Endothelial cell of umbilical vein (primary cell): Measurements from ENCODE around the gene WDR93.

Experiments used
- CTCF ChIP-seq, 2 donors: IDR thresholded peaks; 1 replicate in 1 of 2; 2 replicates in 1 of 2; pipeline ENCODE4 v1.5.1; 2011; ENCODE audit warnings: low read length in 2 of 2, mild to moderate bottlenecking in 2 of 2, moderate library complexity in 2 of 2, control low read depth in 1 of 2, inconsistent platforms in 1 of 2, low read depth in 1 of 2; ENCODE audit not compliant: insufficient read depth in 1 of 2; ENCODE audit errors: extremely low read depth in 1 of 2
- EZH2 ChIP-seq: IDR thresholded peaks from 2 replicates; pipeline ENCODE4 v1.6.1; 2012; ENCODE audit warnings: borderline replicate concordance, low read depth, mild to moderate bottlenecking, moderate library complexity, low read length, inconsistent platforms; ENCODE audit not compliant: severe bottlenecking
- FOS ChIP-seq: IDR thresholded peaks from 2 replicates; pipeline ENCODE4 v1.6.1; 2011; ENCODE audit warnings: mild to moderate bottlenecking, low read length, moderate library complexity, borderline replicate concordance; ENCODE audit not compliant: insufficient read depth
- GATA2 ChIP-seq: IDR thresholded peaks from 2 replicates; pipeline ENCODE4 v1.7.0; 2011; ENCODE audit warnings: low read depth, mild to moderate bottlenecking, moderate library complexity, mixed read lengths, low read length; ENCODE audit not compliant: insufficient read length, insufficient read depth
- JUN ChIP-seq: IDR thresholded peaks from 2 replicates; pipeline ENCODE4 v1.6.1; 2011; ENCODE audit warnings: borderline replicate concordance, low read depth; ENCODE audit not compliant: insufficient read length, insufficient read depth
- MAX ChIP-seq: IDR thresholded peaks from 2 replicates; pipeline ENCODE4 v1.6.1; 2011; ENCODE audit not compliant: insufficient read depth, insufficient read length
- POLR2A ChIP-seq: IDR thresholded peaks from 2 replicates; pipeline ENCODE4 v1.6.1; 2012; ENCODE audit warnings: low read depth, mild to moderate bottlenecking, control low read depth, low read length
- POLR2AphosphoS5 ChIP-seq: IDR thresholded peaks from 2 replicates; pipeline ENCODE4 v1.6.1; 2012; ENCODE audit warnings: low read depth, mild to moderate bottlenecking, control low read depth, low read length, moderate library complexity; ENCODE audit not compliant: insufficient read depth

GRCh38 chr15:89664441-89665350, 25.9 kb upstream of the WDR93 start:
- no peak for TF ChIP-seq CTCF (IDR thresholded peaks at IDR 0.05; ENCODE audit: extremely low read depth in 1 of 2, insufficient read depth in 1 of 2, low read depth in 1 of 2, low read length in 2 of 2)
- no peak for TF ChIP-seq MAX
- no peak for TF ChIP-seq POLR2AphosphoS5
- TF ChIP-seq EZH2 = no peak
- no peak for TF ChIP-seq POLR2A
- no peak for TF ChIP-seq FOS
- TF ChIP-seq JUN = no peak
- TF ChIP-seq GATA2 = no peak
